Fibroblast of skin of left biceps (primary cell): ENCODE measurements around the gene ZNF341.
"Not testable (repeated sequence)": the region's sequence is repeated elsewhere in the genome, so short reads cannot be mapped to it uniquely, and the experiment has no call there.

Experiments used
- DNase-seq, 2 experiments: peaks; one replicate each; pipeline ENCODE4 v3.0.0-alpha.2; 2013; ENCODE audit warnings: low read depth in 2 of 2

The ZNF341 gene

GRCh38 chr20:33731693-33732165 lies at the start of gene ZNF341:
Gene ZNF341, plus strand, starts transcription at chr20:33731996. Its CDS starts 26 bp downstream, at chr20:33732022.
- DNase-seq, result peak in 1 of 2 experiments; percentile 72

- DNase-seq, result no peak
These were observed 47.1 kb upstream of the ZNF341 start for GRCh38 chr20:33684533-33685327.

GRCh38 chr20:33685328-33686099 lies 46.3 kb upstream of the ZNF341 start:
- no peak for DNase-seq

GRCh38 chr20:33686100-33686983 lies 45.5 kb upstream of the ZNF341 start, which contains the start of gene E2F1:
Gene E2F1, minus strand, starts transcription at chr20:33686385. Its CDS starts 121 bp downstream, at chr20:33686264.
- peak; percentile 74 to 76 for DNase-seq

GRCh38 chr20:33686984-33687366 lies 44.8 kb upstream of the ZNF341 start:
- DNase-seq, result no peak

GRCh38 chr20:33687370-33687915 lies 44.4 kb upstream of the ZNF341 start:
- DNase-seq, result no peak

GRCh38 chr20:33687993-33688937 lies 43.5 kb upstream of the ZNF341 start:
- DNase-seq, result no peak

GRCh38 chr20:33688938-33689424 lies 42.8 kb upstream of the ZNF341 start:
- DNase-seq, result no peak

- no peak for DNase-seq
These were observed 42.3 kb upstream of the ZNF341 start for GRCh38 chr20:33689493-33689892.

GRCh38 chr20:33689973-33690372 lies 41.8 kb upstream of the ZNF341 start:
- DNase-seq, result no peak

- DNase-seq, result no peak
These were observed 38.5 kb upstream of the ZNF341 start for GRCh38 chr20:33693289-33693688.

- DNase-seq, result no peak
These were observed 37.8 kb upstream of the ZNF341 start for GRCh38 chr20:33693741-33694638.

- no peak for DNase-seq
These were observed 37.2 kb upstream of the ZNF341 start for GRCh38 chr20:33694639-33695012.

- DNase-seq, result no peak
These were observed 35.3 kb upstream of the ZNF341 start for GRCh38 chr20:33696448-33696847.

- peak; percentile 45 to 54 for DNase-seq
These were observed 34.7 kb upstream of the ZNF341 start for GRCh38 chr20:33697129-33697528.

GRCh38 chr20:33698966-33699365 lies 32.8 kb upstream of the ZNF341 start:
- DNase-seq, result not testable (repeated sequence)

- not testable (repeated sequence) for DNase-seq
These were observed 30.9 kb upstream of the ZNF341 start for GRCh38 chr20:33700696-33701441.
